Uterus (tissue), 2 donors: ENCODE results near the gene NES.

Experiments used
- POLR2A ChIP-seq, 2 donors: fragments of 450-650 bp; IDR thresholded peaks; one replicate each; pipeline ENCODE4 v1.6.1; 2016; ENCODE audit warnings: antibody characterized with exemption in 2 of 2, mild to moderate bottlenecking in 1 of 2, moderate library complexity in 1 of 2
- TF ChIP-seq, protein P1 (sequence below), 4 experiments: fragments of 200-600 bp in 2 of 4; fragments of 450-650 bp in 2 of 4; sonication (generic) in 2 of 4; IDR thresholded peaks; one replicate each; pipeline ENCODE4 v1.5.1; 2016 to 2019; ENCODE audit warnings: antibody characterized with exemption in 4 of 4, mild to moderate bottlenecking in 2 of 4, moderate library complexity in 1 of 4

DNA sequence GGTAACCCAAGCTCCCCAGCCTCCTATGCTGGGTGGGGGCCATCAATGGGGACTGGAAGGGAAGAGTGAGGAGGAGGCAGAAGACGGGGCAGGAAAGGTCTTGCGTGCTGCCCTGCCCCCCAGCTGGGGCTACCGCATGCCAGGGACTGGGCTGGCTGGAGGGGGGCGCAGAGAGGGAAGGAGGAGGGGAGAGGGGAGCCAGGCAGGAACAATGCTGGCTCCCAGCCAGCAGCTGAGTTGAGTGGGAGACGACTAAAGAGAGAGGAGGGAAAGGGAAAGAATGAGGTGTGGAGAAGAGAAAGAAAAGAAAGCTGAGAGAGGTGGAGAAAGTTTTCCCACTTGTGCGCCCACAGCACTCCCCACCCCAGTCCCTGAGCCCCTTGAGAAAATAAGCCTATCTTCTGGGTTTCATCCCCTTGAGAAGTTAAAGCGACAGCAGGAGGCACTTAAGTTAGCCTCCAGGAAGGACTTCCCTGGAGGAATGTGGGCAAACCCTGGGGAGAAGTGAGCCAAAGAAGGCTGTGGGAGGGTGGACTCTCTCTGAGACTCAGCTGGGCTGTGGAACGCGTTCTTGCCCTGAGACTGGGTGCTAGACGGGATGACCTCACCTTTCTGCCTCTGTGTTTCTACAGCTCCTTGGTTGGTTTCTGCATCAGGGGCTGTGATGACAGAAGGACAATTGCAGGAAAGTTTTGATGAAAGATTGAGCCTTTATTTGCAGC is 12.9 kb upstream of the NES start:
- TF ChIP-seq, protein P1, sequence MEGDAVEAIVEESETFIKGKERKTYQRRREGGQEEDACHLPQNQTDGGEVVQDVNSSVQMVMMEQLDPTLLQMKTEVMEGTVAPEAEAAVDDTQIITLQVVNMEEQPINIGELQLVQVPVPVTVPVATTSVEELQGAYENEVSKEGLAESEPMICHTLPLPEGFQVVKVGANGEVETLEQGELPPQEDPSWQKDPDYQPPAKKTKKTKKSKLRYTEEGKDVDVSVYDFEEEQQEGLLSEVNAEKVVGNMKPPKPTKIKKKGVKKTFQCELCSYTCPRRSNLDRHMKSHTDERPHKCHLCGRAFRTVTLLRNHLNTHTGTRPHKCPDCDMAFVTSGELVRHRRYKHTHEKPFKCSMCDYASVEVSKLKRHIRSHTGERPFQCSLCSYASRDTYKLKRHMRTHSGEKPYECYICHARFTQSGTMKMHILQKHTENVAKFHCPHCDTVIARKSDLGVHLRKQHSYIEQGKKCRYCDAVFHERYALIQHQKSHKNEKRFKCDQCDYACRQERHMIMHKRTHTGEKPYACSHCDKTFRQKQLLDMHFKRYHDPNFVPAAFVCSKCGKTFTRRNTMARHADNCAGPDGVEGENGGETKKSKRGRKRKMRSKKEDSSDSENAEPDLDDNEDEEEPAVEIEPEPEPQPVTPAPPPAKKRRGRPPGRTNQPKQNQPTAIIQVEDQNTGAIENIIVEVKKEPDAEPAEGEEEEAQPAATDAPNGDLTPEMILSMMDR (IDR thresholded peaks at IDR 0.05): no peak
- TF ChIP-seq POLR2A (IDR thresholded peaks at IDR 0.05): no peak
